Hepatocyte (in vitro differentiated cells): ENCODE data around the gene ADPRH. TPM values are rescaled to one million over a fixed set of nuclear protein-coding genes. Genes with fewer than 3 reads are reported as not detected.
A peak's percentile ranks its signal among the peaks of the same experiment; 100 is the strongest.
"Not testable (repeated sequence)": the region's sequence is repeated elsewhere in the genome, so short reads cannot be mapped to it uniquely, and the experiment has no call there.

Experiments used
- DNase-seq: peaks from one replicate; pipeline ENCODE4 v3.0.0-alpha.2; 2016; ENCODE audit warnings: low spot score
- H2AFZ ChIP-seq: fragments of 200-600 bp; sonication (generic); 2 replicates; pipeline ENCODE4 v1.6.0; 2016; ENCODE audit warnings: antibody characterized with exemption, mild to moderate bottlenecking
- H3K27ac ChIP-seq: fragments of 200-600 bp; sonication (generic); 2 replicates; pipeline ENCODE4 v1.5.1; 2016; ENCODE audit warnings: mild to moderate bottlenecking
- H3K27me3 ChIP-seq: fragments of 200-600 bp; sonication (generic); 2 replicates; pipeline ENCODE4 v1.6.1; 2016
- H3K36me3 ChIP-seq: fragments of 200-600 bp; sonication (generic); replicated peaks from 2 replicates; pipeline ENCODE4 v1.5.1; 2016; ENCODE audit warnings: low read depth; ENCODE audit not compliant: insufficient read depth
- H3K4me1 ChIP-seq: fragments of 200-600 bp; sonication (generic); 2 replicates; pipeline ENCODE4 v1.5.1; 2016; ENCODE audit warnings: mild to moderate bottlenecking, moderate library complexity; ENCODE audit not compliant: insufficient read depth
- H3K4me2 ChIP-seq: fragments of 200-600 bp; sonication (generic); 2 replicates; pipeline ENCODE4 v1.6.0; 2016
- H3K4me3 ChIP-seq: fragments of 200-600 bp; sonication (generic); 2 replicates; pipeline ENCODE4 v1.5.1; 2016; ENCODE audit warnings: mild to moderate bottlenecking
- H3K79me2 ChIP-seq: fragments of 200-600 bp; sonication (generic); 2 replicates; pipeline ENCODE4 v1.6.0; 2017; ENCODE audit warnings: mild to moderate bottlenecking
- H3K9me2 ChIP-seq: fragments of 200-600 bp; sonication (generic); replicated peaks from 2 replicates; pipeline ENCODE4 v1.6.0; 2017; ENCODE audit warnings: mild to moderate bottlenecking; ENCODE audit not compliant: insufficient read depth
- H3K9me3 ChIP-seq: fragments of 200-600 bp; sonication (generic); 2 replicates; pipeline ENCODE4 v1.5.1; 2016; ENCODE audit warnings: low read depth, mild to moderate bottlenecking
- H4K20me1 ChIP-seq: fragments of 200-600 bp; sonication (generic); 2 replicates; pipeline ENCODE4 v1.6.0; 2016; ENCODE audit warnings: mild to moderate bottlenecking; ENCODE audit not compliant: insufficient read depth, poor library complexity, severe bottlenecking
- EZH2 ChIP-seq: fragments of 200-600 bp; sonication (generic); IDR thresholded peaks from 2 replicates; pipeline ENCODE4 v1.6.1; 2016; ENCODE audit warnings: antibody characterized with exemption, mild to moderate bottlenecking, borderline replicate concordance
- EZH2phosphoT487 ChIP-seq: fragments of 200-600 bp; sonication (generic); IDR thresholded peaks from one replicate; pipeline ENCODE4 v1.6.1; 2018; ENCODE audit warnings: antibody characterized with exemption, mild to moderate bottlenecking, low read depth, moderate library complexity; ENCODE audit not compliant: unreplicated experiment, severe bottlenecking
- WGBS: methylation state at CpG from one replicate; pipeline ENCODE4 v1.1.6; 2016; ENCODE audit warnings: low lambda C conversion rate; ENCODE audit errors: missing lambda C conversion rate; 5-methylcytosine and 5-hydroxymethylcytosine counted together
- polyA plus RNA-seq: library from polyadenylated mRNA; unstranded; fragments of >200 nt; fragmentation: Nextera tagmentation; extraction: Ambion mirVana; gene quantifications from 2 replicates; pipeline ENCODE4 v1.2.1, GENCODE V29; 2016
- total RNA-seq: library from RNA; depleted of rRNA; stranded (reverse); fragments of >200 nt; gene quantifications from 2 replicates; pipeline ENCODE4 v1.2.3, GENCODE V29; 2014
- TF ChIP-seq, protein P1 (sequence below): fragments of 200-600 bp; sonication (generic); IDR thresholded peaks from 2 replicates; pipeline ENCODE4 v1.5.1; 2016; ENCODE audit warnings: antibody characterized with exemption, mild to moderate bottlenecking; ENCODE audit not compliant: poor library complexity

ADPRH gene
- total and polyA plus RNA-seq, 2 experiments from 2014 or later, result 1.5 to 1.8 TPM

DNA sequence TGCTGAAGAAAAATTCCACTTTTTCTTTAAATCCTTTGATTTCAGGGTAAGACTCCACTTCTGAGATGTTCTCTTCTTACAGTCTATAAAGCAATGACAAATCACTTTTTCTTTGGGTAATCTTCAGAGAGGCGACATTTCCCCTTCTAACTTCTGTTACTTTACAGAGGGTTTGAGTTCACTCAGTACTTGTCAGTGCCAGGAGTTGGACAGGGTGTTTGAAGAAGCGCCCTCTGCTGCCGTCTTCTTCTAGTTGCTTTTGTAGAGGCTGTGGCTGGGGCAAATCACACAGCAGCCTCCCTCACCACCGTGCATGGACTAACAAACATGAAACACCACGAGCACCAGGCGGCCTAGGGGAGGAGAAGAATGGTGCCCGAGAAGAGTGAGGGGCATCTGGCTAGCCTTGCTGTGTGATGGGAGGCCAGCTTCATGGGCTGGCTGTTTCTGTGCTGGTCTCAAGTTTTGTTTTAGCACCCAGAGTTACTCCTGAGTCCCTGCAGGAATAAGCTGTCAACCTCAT, 19.8 kb upstream of the ADPRH start, which contains the start of gene CD80:
CD80 (minus strand) TSS at position 174 of the 523 bp plus-strand sequence. CDS start 1,886 bp downstream, outside the sequence.
- H3K4me2 ChIP-seq, result no peak within 1 kb of the TSS
- no peaks in the 10 kb centered on the region for H3K79me2 ChIP-seq
- no peaks in the 10 kb centered on the region for H4K20me1 ChIP-seq
- H3K4me3 ChIP-seq, result no peak within 1 kb of the TSS
- no peak for TF ChIP-seq EZH2phosphoT487
- TF ChIP-seq, protein P1, sequence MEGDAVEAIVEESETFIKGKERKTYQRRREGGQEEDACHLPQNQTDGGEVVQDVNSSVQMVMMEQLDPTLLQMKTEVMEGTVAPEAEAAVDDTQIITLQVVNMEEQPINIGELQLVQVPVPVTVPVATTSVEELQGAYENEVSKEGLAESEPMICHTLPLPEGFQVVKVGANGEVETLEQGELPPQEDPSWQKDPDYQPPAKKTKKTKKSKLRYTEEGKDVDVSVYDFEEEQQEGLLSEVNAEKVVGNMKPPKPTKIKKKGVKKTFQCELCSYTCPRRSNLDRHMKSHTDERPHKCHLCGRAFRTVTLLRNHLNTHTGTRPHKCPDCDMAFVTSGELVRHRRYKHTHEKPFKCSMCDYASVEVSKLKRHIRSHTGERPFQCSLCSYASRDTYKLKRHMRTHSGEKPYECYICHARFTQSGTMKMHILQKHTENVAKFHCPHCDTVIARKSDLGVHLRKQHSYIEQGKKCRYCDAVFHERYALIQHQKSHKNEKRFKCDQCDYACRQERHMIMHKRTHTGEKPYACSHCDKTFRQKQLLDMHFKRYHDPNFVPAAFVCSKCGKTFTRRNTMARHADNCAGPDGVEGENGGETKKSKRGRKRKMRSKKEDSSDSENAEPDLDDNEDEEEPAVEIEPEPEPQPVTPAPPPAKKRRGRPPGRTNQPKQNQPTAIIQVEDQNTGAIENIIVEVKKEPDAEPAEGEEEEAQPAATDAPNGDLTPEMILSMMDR, result peak; percentile 40
- TF ChIP-seq EZH2, result no peak
- no peaks in the 10 kb centered on the region for H3K9me2 ChIP-seq
- no peak within 1 kb of the TSS for H3K27ac ChIP-seq
- no peaks in the 10 kb centered on the region for H3K4me1 ChIP-seq
- H3K9me3 ChIP-seq, result no peaks in the 10 kb centered on the region
- DNase-seq, result peak; percentile 69
- no peaks in the 10 kb centered on the region for H3K27me3 ChIP-seq
- 27% methylated on average over 7 of the region's 7 CpGs for WGBS
- no peaks in the 10 kb centered on the region for H3K36me3 ChIP-seq
- H2AFZ ChIP-seq, result no peak within 1 kb of the TSS

DNA sequence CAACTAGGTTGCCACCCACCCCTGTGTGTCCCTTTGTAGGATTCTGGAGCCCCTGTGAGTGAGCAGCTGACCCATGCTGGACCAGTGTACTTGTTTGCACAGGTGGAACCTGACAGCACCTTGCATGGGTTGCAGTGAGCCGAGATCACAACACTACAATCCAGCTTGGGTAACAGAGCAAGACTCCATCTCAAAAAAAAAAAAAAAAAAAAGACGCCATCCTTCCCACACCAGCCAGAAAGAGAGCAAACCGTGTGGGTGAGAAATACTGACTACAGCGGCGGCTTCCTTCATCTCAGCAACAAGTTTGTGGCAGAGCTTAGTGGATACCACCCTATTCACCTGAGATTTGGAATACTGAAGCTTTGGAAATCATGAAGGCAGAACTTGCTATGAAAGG, 19.1 kb upstream of the ADPRH start:
- Histone ChIP-seq H3K27ac (no peak overlapping the region), H3K36me3 (no peaks in the 10 kb centered on the region), H3K9me2 (no peaks in the 10 kb centered on the region), H3K4me3 (no peak overlapping the region), H4K20me1 (no peaks in the 10 kb centered on the region), H3K4me2 (no peak overlapping the region), H3K79me2 (no peaks in the 10 kb centered on the region), H2AFZ (no peak overlapping the region), H3K4me1 (no peaks in the 10 kb centered on the region), H3K27me3 (no peaks in the 10 kb centered on the region), H3K9me3 (no peaks in the 10 kb centered on the region)
- WGBS, result 79% methylated on average over 5 of the region's 5 CpGs
- TF ChIP-seq, protein P1, result no peak
- no peak for DNase-seq

- Histone ChIP-seq H3K4me1 (no peaks in the 10 kb centered on the region), H4K20me1 (no peaks in the 10 kb centered on the region), H3K27me3 (no peaks in the 10 kb centered on the region), H3K79me2 (no peaks in the 10 kb centered on the region), H3K36me3 (no peaks in the 10 kb centered on the region), H3K4me2 (no peak overlapping the region), H3K9me2 (no peaks in the 10 kb centered on the region), H3K4me3 (no peak overlapping the region), H2AFZ (no peak overlapping the region), H3K27ac (no peak overlapping the region), H3K9me3 (no peaks in the 10 kb centered on the region)
- 89% methylated on average over 6 of the region's 6 CpGs for WGBS
- TF ChIP-seq, protein P1, result no peak
- DNase-seq, result no peak
Observed at GRCh38 chr3:119562307-119562961, 16.9 kb upstream of the ADPRH start.

- not testable (repeated sequence) for H3K4me1 ChIP-seq, H2AFZ ChIP-seq, H3K27me3 ChIP-seq, H3K4me2 ChIP-seq, H3K27ac ChIP-seq, H3K9me3 ChIP-seq, H4K20me1 ChIP-seq, H3K4me3 ChIP-seq, H3K9me2 ChIP-seq, H3K36me3 ChIP-seq, H3K79me2 ChIP-seq, DNase-seq
- WGBS, result 93% methylated on average over 2 of the region's 2 CpGs
Observed at GRCh38 chr3:119563334-119563733, 16.0 kb upstream of the ADPRH start.
